Fibroblast of gingiva (primary cell): ENCODE results near the gene SLC47A2.

Experiments
- DNase-seq: peaks from one replicate; pipeline ENCODE4 v3.0.0-alpha.2; 2011; ENCODE audit warnings: low read depth

Gene SLC47A2

GRCh38 chr17:19726631-19727376, 10.4 kb upstream of the SLC47A2 start:
- peak; percentile 25 for DNase-seq

- DNase-seq, result no peak
These were observed 9.1 kb upstream of the SLC47A2 start for GRCh38 chr17:19725486-19725885.

GRCh38 chr17:19724501-19725420, 8.4 kb upstream of the SLC47A2 start:
- peak; percentile 52 for DNase-seq

GRCh38 chr17:19723964-19724363, 7.6 kb upstream of the SLC47A2 start:
- no peak for DNase-seq

- no peak for DNase-seq
These were observed 4.4 kb upstream of the SLC47A2 start for GRCh38 chr17:19720631-19721426.

GRCh38 chr17:19720210-19720475, 3.8 kb upstream of the SLC47A2 start:
- no peak for DNase-seq

- no peak for DNase-seq
These were observed 3.2 kb upstream of the SLC47A2 start for GRCh38 chr17:19719355-19720209.

GRCh38 chr17:19718613-19719354, 2.4 kb upstream of the SLC47A2 start:
- DNase-seq, result no peak

GRCh38 chr17:19718041-19718612, 1.7 kb upstream of the SLC47A2 start:
- DNase-seq, result no peak

- DNase-seq, result no peak
These were observed 1.1 kb upstream of the SLC47A2 start for GRCh38 chr17:19717411-19717908.

GRCh38 chr17:19717031-19717360, 612 bp upstream of the SLC47A2 start:
- DNase-seq, result no peak

- DNase-seq, result no peak
These were observed 1.6 kb downstream of the SLC47A2 start for GRCh38 chr17:19714542-19715411.

GRCh38 chr17:19713901-19714361, 2.5 kb downstream of the SLC47A2 start:
- no peak for DNase-seq

- no peak for DNase-seq
These were observed 2.9 kb downstream of the SLC47A2 start for GRCh38 chr17:19713462-19713861.

GRCh38 chr17:19712436-19713004, 3.9 kb downstream of the SLC47A2 start:
- no peak for DNase-seq

- no peak for DNase-seq
These were observed 6.5 kb downstream of the SLC47A2 start for GRCh38 chr17:19709841-19710240.

GRCh38 chr17:19708431-19709175, 7.8 kb downstream of the SLC47A2 start:
- DNase-seq, result no peak

- DNase-seq, result no peak
These were observed 8.6 kb downstream of the SLC47A2 start for GRCh38 chr17:19707728-19708221.
